ENCODE results near the gene ENKUR.

The ENKUR gene

GRCh38 chr10:24979685-24980084, 36.3 kb downstream of the ENKUR start:
- no peak for TF ChIP-seq EGR1 (IDR thresholded peaks at IDR 0.05)
- no peak for TF ChIP-seq FOXM1 (IDR thresholded peaks at IDR 0.05; ENCODE audit: borderline replicate concordance, low read depth)
- no peak for TF ChIP-seq TEAD4 (IDR thresholded peaks at IDR 0.05)

- TF ChIP-seq YY1 (IDR thresholded peaks at IDR 0.05; ENCODE audit: low read depth) (no peak), USF1 (IDR thresholded peaks at IDR 0.05) (no peak), ZBTB7A (IDR thresholded peaks at IDR 0.05; ENCODE audit: low read depth) (no peak), MAX (IDR thresholded peaks at IDR 0.05) (no peak), RAD21 (IDR thresholded peaks at IDR 0.05; ENCODE audit: low read depth) (no peak), FOXM1 (IDR thresholded peaks at IDR 0.05; ENCODE audit: borderline replicate concordance, low read depth) (no peak), EGR1 (IDR thresholded peaks at IDR 0.05) (no peak), TCF12 (IDR thresholded peaks at IDR 0.05; ENCODE audit: low read depth) (no peak), NFIC (IDR thresholded peaks at IDR 0.05) (no peak), TEAD4 (IDR thresholded peaks at IDR 0.05) (no peak), CEBPB (IDR thresholded peaks at IDR 0.05) (no peak), EP300 (IDR thresholded peaks at IDR 0.05; ENCODE audit: borderline replicate concordance) (no peak), TAF1 (IDR thresholded peaks at IDR 0.05; ENCODE audit: low read depth) (no peak), CREB1 (IDR thresholded peaks at IDR 0.05; ENCODE audit: low read depth) (no peak), REST (IDR thresholded peaks at IDR 0.05; ENCODE audit: low read depth) (no peak)
These were observed 41.0 kb downstream of the ENKUR start for GRCh38 chr10:24974976-24975375.

- no peak for TF ChIP-seq EGR1 (IDR thresholded peaks at IDR 0.05)
- TF ChIP-seq MAX (IDR thresholded peaks at IDR 0.05), result no peak
- no peak for TF ChIP-seq CREB1 (IDR thresholded peaks at IDR 0.05; ENCODE audit: low read depth)
- TF ChIP-seq ZBTB7A (IDR thresholded peaks at IDR 0.05; ENCODE audit: low read depth), result no peak
- TF ChIP-seq FOXM1 (IDR thresholded peaks at IDR 0.05; ENCODE audit: borderline replicate concordance, low read depth), result no peak
These were observed 42.8 kb downstream of the ENKUR start for GRCh38 chr10:24973163-24973562.

GRCh38 chr10:24971374-24971773, 44.6 kb downstream of the ENKUR start:
- no peak for TF ChIP-seq EGR1 (IDR thresholded peaks at IDR 0.05)
- TF ChIP-seq CEBPB (IDR thresholded peaks at IDR 0.05), result peak; percentile 68
- TF ChIP-seq NFIC (IDR thresholded peaks at IDR 0.05), result 0 out of 2 replicates have a peak, but pooled peaks have one; percentile 20

GRCh38 chr10:24969841-24970281, 46.1 kb downstream of the ENKUR start:
- TF ChIP-seq USF1 (IDR thresholded peaks at IDR 0.05) (no peak), YY1 (IDR thresholded peaks at IDR 0.05; ENCODE audit: low read depth) (no peak), MAX (IDR thresholded peaks at IDR 0.05) (no peak), CEBPB (IDR thresholded peaks at IDR 0.05) (no peak), TAF1 (IDR thresholded peaks at IDR 0.05; ENCODE audit: low read depth) (no peak), RAD21 (IDR thresholded peaks at IDR 0.05; ENCODE audit: low read depth) (no peak), REST (IDR thresholded peaks at IDR 0.05; ENCODE audit: low read depth) (no peak), FOXM1 (IDR thresholded peaks at IDR 0.05; ENCODE audit: borderline replicate concordance, low read depth) (no peak)

- no peak for TF ChIP-seq REST (IDR thresholded peaks at IDR 0.05; ENCODE audit: low read depth)
- TF ChIP-seq EP300 (IDR thresholded peaks at IDR 0.05; ENCODE audit: borderline replicate concordance), result no peak
- TF ChIP-seq CREB1 (IDR thresholded peaks at IDR 0.05; ENCODE audit: low read depth), result no peak
- no peak for TF ChIP-seq TCF12 (IDR thresholded peaks at IDR 0.05; ENCODE audit: low read depth)
- TF ChIP-seq TAF1 (IDR thresholded peaks at IDR 0.05; ENCODE audit: low read depth), result no peak
- no peak for TF ChIP-seq ZBTB7A (IDR thresholded peaks at IDR 0.05; ENCODE audit: low read depth)
- no peak for TF ChIP-seq RAD21 (IDR thresholded peaks at IDR 0.05; ENCODE audit: low read depth)
- no peak for TF ChIP-seq USF1 (IDR thresholded peaks at IDR 0.05)
- no peak for TF ChIP-seq YY1 (IDR thresholded peaks at IDR 0.05; ENCODE audit: low read depth)
- TF ChIP-seq TEAD4 (IDR thresholded peaks at IDR 0.05), result no peak
- TF ChIP-seq FOXM1 (IDR thresholded peaks at IDR 0.05; ENCODE audit: borderline replicate concordance, low read depth), result no peak
- no peak for TF ChIP-seq EGR1 (IDR thresholded peaks at IDR 0.05)
- no peak for TF ChIP-seq NFIC (IDR thresholded peaks at IDR 0.05)
- TF ChIP-seq MAX (IDR thresholded peaks at IDR 0.05), result no peak
- no peak for TF ChIP-seq CEBPB (IDR thresholded peaks at IDR 0.05)
These were observed 47.6 kb downstream of the ENKUR start for GRCh38 chr10:24968349-24968748.
